GM12872 (cell line): Measurements from ENCODE around the gene VAMP7.

Experiments used
- TF ChIP-seq, protein P1 (sequence below): IDR thresholded peaks from 3 replicates; pipeline ENCODE4 v1.5.1; 2011; ENCODE audit warnings: low read depth, mild to moderate bottlenecking, low read length, moderate library complexity; ENCODE audit not compliant: insufficient read depth

VAMP7 gene, protein sequence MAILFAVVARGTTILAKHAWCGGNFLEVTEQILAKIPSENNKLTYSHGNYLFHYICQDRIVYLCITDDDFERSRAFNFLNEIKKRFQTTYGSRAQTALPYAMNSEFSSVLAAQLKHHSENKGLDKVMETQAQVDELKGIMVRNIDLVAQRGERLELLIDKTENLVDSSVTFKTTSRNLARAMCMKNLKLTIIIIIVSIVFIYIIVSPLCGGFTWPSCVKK

DNA sequence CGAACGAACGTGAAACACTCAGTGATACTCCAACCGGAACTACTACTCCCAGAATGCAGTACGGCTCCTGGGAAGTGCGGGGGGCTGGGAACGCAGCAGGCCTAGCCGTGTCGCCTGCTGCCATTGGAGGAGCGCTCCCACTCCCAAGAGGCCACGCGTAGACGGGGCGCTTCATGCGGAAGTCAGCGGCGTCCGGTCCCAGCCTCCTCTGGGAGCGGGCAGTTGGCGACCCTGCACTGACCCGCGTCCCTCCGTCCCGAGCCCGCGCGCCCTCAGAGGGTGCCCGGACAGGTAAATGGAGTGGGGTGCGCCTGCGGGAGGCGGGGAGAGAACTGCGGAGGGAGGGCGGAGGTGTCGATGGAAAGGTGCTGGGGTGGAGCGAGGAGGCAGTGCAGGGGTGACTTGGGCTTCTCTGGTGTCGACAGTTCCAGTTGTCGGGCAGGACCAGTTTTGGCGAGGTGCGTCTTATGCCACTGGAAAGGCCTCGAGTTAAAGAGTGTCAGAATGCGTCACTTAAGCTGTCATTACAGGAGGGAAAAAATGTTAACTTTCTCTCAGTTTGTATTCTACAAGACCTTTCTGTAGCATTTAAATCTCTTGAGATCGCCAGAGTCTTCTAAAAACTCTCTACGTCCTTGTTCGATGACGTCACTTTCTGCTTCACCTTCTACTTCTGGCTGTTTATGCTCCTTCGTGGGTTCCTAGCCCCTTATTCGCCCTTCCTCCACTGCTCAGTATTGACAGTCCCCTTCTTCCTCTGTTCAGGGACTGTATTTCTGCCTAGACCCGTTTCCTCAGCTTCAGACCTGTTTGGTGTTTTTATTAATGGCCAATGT lies at the start of gene VAMP7:
VAMP7 (plus strand) TSS at position 188 of the 836 bp plus-strand sequence. CDS start 8,122 bp downstream, outside the sequence.
- TF ChIP-seq, protein P1, sequence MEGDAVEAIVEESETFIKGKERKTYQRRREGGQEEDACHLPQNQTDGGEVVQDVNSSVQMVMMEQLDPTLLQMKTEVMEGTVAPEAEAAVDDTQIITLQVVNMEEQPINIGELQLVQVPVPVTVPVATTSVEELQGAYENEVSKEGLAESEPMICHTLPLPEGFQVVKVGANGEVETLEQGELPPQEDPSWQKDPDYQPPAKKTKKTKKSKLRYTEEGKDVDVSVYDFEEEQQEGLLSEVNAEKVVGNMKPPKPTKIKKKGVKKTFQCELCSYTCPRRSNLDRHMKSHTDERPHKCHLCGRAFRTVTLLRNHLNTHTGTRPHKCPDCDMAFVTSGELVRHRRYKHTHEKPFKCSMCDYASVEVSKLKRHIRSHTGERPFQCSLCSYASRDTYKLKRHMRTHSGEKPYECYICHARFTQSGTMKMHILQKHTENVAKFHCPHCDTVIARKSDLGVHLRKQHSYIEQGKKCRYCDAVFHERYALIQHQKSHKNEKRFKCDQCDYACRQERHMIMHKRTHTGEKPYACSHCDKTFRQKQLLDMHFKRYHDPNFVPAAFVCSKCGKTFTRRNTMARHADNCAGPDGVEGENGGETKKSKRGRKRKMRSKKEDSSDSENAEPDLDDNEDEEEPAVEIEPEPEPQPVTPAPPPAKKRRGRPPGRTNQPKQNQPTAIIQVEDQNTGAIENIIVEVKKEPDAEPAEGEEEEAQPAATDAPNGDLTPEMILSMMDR = no peak

DNA sequence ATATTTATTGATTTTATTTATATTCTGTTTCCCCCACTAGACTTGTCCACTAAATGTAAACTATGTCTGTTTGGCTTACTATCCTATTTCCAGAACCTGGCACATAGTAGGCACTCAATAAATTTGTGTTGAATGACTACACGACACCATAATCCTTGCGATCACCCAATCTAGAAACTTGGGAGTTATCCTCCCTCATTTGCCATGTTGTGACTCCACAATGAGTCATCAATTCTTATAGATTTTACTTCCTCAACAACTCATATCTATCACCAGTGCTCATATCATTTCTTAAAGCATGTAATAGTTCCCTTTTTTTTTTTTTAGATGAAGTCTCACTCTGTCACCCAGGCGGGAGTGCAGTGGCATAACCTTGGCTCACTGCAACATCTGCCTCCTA lies 39.9 kb upstream of the VAMP7 start:
- TF ChIP-seq, protein P1 = no peak

DNA sequence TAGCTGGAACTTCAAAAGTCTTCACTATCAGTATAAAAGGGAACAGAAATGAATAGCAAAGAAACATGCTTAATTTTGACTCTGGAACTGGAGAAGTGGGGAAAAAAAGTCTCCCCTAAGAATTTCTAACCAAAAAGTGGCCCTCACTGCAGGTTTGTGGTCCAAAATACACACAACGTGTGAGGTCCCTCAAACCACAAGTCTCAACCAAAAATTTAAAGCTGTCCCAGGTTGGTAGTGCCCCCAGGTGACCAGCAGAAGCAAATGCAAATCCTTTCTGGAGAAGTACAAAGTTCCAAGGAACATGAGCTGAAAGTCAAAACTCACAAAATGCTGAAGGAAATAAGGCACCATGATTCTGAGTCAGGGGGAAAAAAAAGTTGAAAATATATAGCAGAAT lies 23.6 kb upstream of the VAMP7 start:
- TF ChIP-seq, protein P1 = peak; percentile 23; the same call in 1 of the 3 replicates

- TF ChIP-seq, protein P1 = no peak; the same call in 2 of the 3 replicates
These were observed 16.5 kb upstream of the VAMP7 start for GRCh38 chrX:155864655-155865054.

DNA sequence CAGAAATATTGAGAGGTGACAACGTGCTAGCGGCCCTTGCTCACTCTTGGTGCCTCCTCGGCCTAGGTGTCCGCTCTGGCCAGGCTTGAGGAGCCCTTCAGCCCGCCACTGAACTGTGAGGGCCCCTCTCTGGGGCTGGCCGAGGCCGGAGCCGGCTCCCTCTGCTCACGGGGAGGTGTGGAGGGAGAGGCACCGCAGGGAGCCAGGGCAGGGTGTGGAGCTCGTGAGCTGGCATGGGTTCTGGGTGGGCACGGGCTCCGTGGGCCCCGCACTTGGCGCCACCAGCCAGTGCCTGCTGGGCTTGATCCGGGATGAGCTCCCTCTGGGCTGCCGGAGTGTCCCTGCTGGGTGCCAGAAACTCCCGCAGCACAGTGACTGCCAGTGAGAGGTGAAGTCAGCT lies 16.0 kb upstream of the VAMP7 start:
- TF ChIP-seq, protein P1 = no peak

DNA sequence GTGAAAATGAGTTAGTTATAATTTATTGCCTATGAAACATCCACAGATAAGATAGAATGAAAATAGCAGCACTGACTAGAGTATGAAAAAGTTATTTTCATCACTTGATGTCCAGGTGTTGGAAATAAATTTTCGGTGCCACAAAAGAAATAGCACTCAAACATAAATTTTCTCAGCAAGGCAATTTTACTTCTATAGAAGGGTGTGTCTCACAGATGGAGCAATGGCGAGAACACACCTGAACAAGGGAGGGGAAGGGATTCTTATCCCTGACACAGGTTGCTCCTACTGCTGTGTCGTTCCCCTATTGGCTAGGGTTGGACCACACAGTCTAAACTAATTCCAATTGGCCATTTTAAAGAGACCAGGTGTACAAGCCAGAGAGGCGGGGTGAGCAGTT lies 13.3 kb upstream of the VAMP7 start:
- TF ChIP-seq, protein P1 = no peak

GRCh38 chrX:155870958-155871357 lies 10.2 kb upstream of the VAMP7 start:
- TF ChIP-seq, protein P1 = no peak
